OCI-LY1 (cell line): ENCODE results near the gene PEX6.

Experiments used
- EZH2 ChIP-seq: fragments of 200-600 bp; sonication (generic), shearing (Covaris generic); IDR thresholded peaks from 2 replicates; pipeline ENCODE4 v1.8.0; 2017; ENCODE audit warnings: borderline replicate concordance, mixed run types, mild to moderate bottlenecking, antibody characterized with exemption, low read length, moderate library complexity, mixed read lengths
- TF ChIP-seq, protein P1 (sequence below): fragments of 200-600 bp; sonication (generic), shearing (Covaris generic); IDR thresholded peaks from 2 replicates; pipeline ENCODE4 v1.5.1; 2017; ENCODE audit warnings: mild to moderate bottlenecking, antibody characterized with exemption, low read length, moderate library complexity, mixed read lengths

DNA sequence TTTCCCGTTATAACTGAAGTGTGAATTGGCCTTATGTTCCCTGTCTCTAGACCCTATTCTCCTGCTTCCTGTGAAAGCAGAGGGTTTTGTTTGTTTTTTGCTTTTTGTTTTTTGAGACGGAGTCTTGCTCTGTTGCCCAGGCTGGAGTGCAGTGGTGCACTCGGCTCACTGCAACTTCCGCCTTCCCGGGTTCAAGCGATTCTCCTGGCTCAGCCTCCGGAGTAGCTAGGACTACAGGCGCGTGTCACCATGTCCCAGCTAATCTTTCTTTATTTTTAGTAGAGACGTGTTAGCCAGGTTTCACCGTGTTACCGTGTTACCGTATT, 19.1 kb downstream of the PEX6 start:
- TF ChIP-seq, protein P1, sequence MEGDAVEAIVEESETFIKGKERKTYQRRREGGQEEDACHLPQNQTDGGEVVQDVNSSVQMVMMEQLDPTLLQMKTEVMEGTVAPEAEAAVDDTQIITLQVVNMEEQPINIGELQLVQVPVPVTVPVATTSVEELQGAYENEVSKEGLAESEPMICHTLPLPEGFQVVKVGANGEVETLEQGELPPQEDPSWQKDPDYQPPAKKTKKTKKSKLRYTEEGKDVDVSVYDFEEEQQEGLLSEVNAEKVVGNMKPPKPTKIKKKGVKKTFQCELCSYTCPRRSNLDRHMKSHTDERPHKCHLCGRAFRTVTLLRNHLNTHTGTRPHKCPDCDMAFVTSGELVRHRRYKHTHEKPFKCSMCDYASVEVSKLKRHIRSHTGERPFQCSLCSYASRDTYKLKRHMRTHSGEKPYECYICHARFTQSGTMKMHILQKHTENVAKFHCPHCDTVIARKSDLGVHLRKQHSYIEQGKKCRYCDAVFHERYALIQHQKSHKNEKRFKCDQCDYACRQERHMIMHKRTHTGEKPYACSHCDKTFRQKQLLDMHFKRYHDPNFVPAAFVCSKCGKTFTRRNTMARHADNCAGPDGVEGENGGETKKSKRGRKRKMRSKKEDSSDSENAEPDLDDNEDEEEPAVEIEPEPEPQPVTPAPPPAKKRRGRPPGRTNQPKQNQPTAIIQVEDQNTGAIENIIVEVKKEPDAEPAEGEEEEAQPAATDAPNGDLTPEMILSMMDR = no peak
- no peak for TF ChIP-seq EZH2
